Stimulated activated CD4-positive, alpha-beta T cell treated with anti-CD3 and anti-CD28 coated beads, Interleukin-15, amount 100 ng/mL, for 48 hours (primary cell): ENCODE measurements around the gene NRK.
"Not testable (repeated sequence)": the region's sequence is repeated elsewhere in the genome, so short reads cannot be mapped to it uniquely, and the experiment has no call there.

Source experiments
- DNase-seq, 2 donors: peaks; one replicate each; pipeline ENCODE4 v3.0.0-alpha.2; 2020; ENCODE audit warnings: low read depth in 2 of 2

The NRK gene

GRCh38 chrX:105822138-105823091 lies at the start of gene NRK:
Gene NRK, plus strand, starts transcription at chrX:105822539. Its CDS starts 307 bp downstream, at chrX:105822846.
- DNase-seq = no peak

DNA sequence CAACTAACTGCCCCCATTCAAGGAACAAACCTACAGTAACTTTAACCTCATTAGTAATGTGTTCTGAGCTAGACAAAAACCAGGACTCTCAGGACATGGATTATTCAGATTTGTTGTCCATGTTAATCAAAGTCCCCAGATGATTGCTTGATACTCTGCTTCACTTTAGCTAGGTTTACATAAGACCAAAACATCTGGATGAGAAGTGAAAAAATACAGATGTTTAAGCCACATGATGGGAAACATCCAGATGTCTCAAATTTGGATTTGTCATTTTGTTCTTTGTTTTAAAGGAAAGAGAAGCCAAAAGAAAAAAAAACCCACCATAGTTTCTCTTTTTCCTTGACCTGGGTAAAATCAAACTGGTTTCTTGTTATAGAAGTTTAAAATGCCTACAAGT lies 48.5 kb upstream of the NRK start:
- DNase-seq = no peak

- no peak for DNase-seq
These were observed 46.7 kb upstream of the NRK start for GRCh38 chrX:105775679-105776078.

GRCh38 chrX:105781804-105782203 lies 40.5 kb upstream of the NRK start:
- no peak for DNase-seq

DNA sequence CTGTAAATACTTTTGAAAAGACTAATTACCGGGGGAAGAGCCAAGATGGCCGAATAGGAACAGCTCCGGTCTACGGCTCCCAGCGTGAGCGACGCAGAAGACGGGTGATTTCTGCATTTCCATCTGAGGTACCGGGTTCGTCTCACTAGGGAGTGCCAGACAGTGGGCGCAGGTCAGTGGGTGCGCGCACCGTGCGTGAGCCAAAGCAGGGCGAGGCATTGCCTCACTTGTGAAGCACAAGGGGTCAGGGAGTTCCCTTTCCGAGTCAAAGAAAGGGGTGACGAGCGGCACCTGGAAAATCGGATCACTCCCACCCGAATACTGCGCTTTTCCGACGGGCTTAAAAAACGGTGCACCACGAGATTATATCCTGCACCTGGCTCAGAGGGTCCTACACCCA lies 25.5 kb upstream of the NRK start:
- DNase-seq = not testable (repeated sequence)

DNA sequence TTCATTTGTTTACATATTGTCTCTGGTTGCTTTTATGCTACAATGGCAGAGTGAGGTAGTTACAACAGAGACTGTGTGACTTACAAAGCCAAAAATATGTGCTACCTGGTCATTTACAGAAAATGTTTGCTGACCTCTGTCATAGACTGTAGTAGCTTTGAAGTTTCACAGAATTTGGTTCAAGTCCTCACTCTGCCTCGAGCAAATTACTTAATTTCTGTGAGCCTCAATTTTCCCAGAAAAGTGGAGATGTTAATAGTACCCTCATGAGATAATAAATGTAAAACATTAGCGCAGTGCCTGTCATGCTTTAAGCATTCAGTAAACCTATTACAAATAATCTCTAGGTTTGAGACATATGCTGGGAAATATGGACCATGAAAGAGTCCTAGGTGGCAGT lies 18.4 kb upstream of the NRK start:
- DNase-seq = no peak

DNA sequence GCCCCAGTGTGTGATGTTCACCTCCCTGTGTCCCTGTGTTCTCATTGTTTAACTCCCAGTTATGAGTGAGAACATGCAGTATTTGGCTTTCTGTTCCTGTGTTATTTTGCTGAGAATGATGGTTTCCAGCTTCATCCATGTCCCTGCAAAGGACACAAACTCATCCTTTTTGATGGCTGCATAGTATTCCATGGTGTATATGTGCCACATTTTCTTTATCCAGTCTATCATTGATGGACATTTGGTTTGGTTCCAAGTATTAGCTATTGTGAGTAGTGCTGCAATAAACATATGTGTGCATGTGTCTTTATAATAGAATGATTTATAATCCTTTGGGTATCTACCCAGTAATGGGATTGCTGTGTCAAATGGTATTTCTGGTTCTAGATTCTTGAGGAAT lies 16.7 kb upstream of the NRK start:
- DNase-seq = not testable (repeated sequence)

DNA sequence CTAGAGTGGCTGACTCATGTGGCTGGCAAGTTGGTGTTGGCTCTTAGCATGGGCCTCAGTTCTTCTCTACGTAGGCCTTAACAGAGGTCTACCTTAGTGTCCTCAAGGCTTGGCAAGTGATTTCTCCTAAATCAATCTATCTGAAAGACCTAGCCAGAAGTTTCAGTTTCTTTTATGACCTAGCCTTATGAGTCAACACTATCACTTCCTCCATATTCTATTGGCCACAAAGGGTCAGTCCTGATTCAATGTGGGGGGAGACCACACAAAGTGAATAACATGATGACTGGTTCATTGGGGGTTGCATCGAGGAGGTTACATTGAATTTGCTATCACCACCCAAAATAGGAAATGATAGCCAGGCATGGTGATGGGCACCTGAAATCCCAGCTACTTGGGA lies 5.8 kb upstream of the NRK start:
- no peak for DNase-seq

DNA sequence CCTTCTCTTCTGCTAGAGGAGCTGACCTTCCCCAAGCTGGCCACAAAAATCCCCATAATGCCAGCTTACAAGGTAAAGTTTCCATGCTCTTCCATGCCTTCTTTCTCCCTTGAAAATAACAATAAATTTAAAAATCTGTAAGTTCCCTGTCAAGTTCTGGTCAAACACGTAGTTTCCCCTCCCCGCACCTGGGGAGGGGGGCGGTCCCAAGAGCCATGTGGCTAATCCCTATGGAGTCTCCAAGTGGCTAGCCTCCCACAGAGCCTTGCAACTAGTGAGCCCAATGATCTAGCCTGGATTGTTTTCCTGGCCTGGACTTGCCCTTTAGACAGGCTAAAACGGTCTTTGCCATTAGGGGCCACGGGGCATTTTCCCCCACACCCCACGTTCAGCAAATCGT lies 2.1 kb upstream of the NRK start:
- DNase-seq = no peak

- no peak for DNase-seq
These were observed 743 bp upstream of the NRK start for GRCh38 chrX:105821471-105822121.

- no peak for DNase-seq
These were observed 735 bp downstream of the NRK start for GRCh38 chrX:105823092-105823455.

DNA sequence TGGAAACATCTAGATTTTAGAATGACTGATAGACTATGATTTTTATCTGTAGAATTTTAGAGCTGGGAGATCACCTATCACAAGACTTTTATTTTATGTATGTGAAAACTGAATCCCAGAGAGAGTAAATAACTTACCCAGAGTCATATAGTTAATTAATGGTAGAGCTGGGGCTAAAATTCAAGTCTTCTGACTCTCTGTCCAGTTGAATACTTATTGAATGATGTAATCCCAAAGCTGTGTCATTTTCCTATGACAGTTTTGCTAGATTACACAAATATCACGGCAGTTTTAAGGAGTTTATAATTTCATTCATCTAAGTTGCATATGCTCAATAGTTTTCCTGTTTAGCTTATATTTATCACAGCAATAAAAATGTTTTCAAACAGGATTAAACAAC lies 6.7 kb downstream of the NRK start:
- DNase-seq = no peak

GRCh38 chrX:105837232-105837631 lies 14.9 kb downstream of the NRK start:
- no peak for DNase-seq

DNA sequence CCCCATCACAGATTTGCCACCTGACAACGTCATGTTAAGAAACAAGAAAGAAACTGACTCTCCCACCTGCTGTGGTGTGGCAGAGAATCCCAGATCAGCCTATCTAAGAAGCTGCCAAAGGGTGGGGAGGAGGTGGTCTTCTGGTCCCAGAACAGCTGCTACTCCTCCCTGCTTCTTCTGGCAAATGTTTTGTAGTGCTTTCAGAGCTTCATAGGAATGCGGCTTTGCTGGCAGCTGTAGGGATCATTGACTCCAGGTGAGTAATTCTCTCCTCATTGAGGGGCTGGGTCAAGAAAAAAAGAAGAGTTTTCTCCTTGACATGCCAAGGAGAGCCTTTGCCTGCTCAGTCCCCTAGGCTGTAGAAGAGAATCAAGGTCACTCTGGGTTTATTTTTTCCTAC lies 23.3 kb downstream of the NRK start:
- DNase-seq = no peak

DNA sequence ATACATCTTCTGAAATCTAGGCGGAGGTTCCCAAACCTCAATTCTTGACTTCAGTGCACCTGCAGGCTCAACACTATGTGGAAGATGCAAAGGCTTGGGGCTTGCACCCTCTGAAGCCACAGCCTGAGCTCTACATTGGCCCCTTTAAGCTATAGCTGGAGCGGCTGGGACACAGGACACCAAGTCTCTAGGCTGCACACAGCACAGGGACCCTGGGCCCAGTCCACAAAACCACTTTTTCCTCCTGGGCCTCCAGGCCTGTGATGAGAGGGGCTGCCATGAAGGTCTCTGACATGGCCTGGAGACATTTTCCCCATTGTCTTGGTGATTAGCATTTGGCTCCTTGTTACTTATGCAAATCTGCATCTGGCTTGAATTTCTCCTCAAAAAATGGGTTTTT lies 27.8 kb downstream of the NRK start:
- not testable (repeated sequence) for DNase-seq

DNA sequence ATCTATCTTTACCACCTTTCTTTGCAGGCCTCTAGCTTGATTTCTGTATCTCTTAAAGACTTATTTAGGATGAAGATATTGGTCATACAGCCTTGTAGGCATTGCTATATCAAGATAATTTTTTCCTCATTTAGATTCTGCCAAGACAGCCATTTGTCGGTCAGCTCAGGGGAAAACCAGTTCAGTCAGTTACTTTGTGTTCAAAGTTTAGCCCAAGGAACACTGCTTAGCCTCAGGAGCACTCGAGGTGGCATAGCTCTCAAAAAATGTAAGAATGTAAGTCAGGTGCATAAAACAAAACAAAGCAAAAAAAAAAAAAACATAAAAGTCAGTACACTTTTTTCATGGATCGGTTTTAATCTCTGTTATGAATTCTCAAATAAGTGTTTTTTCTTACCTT lies 43.4 kb downstream of the NRK start:
- DNase-seq = no peak

GRCh38 chrX:105869701-105870100 lies 47.4 kb downstream of the NRK start:
- no peak for DNase-seq

DNA sequence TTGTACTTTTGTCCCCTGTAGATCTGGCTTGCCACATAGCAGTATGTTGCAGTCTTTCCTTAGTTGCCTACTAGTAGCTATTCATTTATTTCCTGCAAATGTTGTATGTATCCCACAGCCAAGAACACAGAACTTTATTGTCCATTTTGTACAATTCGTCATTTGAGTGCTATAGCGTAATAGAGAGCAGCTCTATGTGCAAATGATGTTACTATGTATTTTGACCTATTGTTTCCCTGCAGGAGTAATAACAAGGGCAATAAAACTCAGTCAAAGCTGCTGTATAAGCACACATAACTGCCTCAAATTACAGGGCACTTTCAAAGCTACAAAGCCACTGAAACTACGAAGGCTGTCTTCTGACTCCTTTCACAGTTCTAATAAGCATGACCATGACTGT lies 48.1 kb downstream of the NRK start:
- DNase-seq = no peak

- DNase-seq = no peak
These were observed 50.6 kb downstream of the NRK start for GRCh38 chrX:105872941-105873340.

DNA sequence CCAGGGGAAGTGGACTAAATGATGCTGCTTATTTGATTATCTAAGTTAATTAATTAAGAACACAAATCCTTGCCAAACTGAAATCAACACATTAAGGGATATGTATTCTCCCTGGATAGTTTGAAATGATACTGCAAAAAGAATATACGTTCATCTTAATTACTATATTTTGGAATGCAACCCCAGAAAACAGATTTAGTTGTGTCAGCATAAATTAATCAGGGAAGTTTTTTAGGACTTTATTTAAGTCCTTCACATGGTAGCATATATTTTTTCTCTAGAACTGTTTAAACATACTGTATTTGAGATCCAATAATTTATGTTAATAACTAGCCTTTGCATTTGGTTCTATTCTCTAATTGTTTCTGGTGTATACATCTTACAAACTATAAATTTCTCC lies 52.5 kb downstream of the NRK start:
- no peak for DNase-seq

DNA sequence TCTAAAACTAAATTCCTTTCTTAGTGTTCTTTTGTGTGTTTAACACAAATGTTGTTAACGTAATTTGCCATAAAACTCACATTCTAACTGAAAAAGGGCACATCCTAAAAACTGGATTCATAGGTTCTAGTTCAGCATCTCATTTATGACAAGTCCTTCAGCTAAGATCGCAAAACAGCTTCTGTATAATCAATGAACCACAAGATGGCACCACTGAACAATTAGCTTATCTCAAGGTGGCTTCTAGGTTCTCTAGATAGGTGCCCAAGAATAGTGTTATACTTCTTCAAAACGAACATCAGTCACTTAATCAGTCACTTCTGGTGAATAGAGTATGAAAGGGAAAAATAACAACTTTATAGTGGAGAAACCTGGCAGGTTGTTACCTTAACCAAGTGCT lies 54.3 kb downstream of the NRK start:
- no peak for DNase-seq

DNA sequence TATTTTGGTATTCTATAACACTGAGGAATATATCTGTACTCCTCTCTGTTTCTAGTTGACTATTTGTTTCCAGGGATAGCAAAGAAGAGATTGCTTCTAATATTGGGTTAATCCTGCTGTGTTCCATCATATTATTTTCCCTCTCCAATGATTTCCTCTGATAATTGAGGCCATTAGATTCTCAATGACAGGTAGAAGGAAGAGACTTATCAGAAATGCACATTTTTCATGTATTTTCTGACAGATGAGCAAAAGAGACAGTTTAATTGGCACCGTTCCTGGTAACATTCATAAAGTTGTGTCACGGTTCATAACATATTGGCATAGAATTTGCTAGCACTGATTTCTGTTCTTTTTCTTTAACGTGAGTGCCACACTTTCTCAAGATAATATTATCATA lies 58.2 kb downstream of the NRK start:
- no peak for DNase-seq

GRCh38 chrX:105882581-105883275 lies 60.4 kb downstream of the NRK start:
- no peak for DNase-seq
